ENCODE measurements around the gene LPCAT1. TPM values are rescaled to one million over a fixed set of nuclear protein-coding genes. Genes with fewer than 3 reads are reported as not detected.

The LPCAT1 gene
- total RNA-seq, 1 donor from 2014 or later: 11.0 TPM

- Histone ChIP-seq H3K36me3 (no peaks in the 10 kb centered on the region), H3K9me3 (replicated peaks) (peaks cover 5% of the 10 kb centered on the region), H3K4me1 (no peaks in the 10 kb centered on the region), H3K27me3 (ENCODE audit: low read depth) (peaks cover 59% of the 10 kb centered on the region), H3K27ac (replicated peaks) (no peak overlapping the region), H3K4me3 (no peak overlapping the region)
- no peak for DNase-seq
- no peak for TF ChIP-seq CTCF (IDR thresholded peaks at IDR 0.05; ENCODE audit: borderline replicate concordance)
- intact Hi-C loops (cut with micrococcal nuclease): no loop called here
Observed at GRCh38 chr5:1436681-1437080, 87.1 kb downstream of the LPCAT1 start.

- intact Hi-C loops (cut with micrococcal nuclease): no loop called here
- Histone ChIP-seq H3K9me3 (replicated peaks) (peaks cover 5% of the 10 kb centered on the region), H3K4me1 (no peaks in the 10 kb centered on the region), H3K27me3 (ENCODE audit: low read depth) (peaks cover 52% of the 10 kb centered on the region), H3K36me3 (no peaks in the 10 kb centered on the region), H3K4me3 (no peak overlapping the region), H3K27ac (replicated peaks) (no peak overlapping the region)
- no peak for DNase-seq
- TF ChIP-seq CTCF (IDR thresholded peaks at IDR 0.05; ENCODE audit: borderline replicate concordance): no peak
Observed at GRCh38 chr5:1436036-1436435, 87.7 kb downstream of the LPCAT1 start.

- Histone ChIP-seq H3K27me3 (ENCODE audit: low read depth) (peaks cover 46% of the 10 kb centered on the region), H3K4me3 (no peak overlapping the region), H3K36me3 (no peaks in the 10 kb centered on the region), H3K27ac (replicated peaks) (no peak overlapping the region), H3K4me1 (no peaks in the 10 kb centered on the region), H3K9me3 (replicated peaks) (peaks cover 3% of the 10 kb centered on the region)
- DNase-seq: no peak
- intact Hi-C loops (cut with micrococcal nuclease): no loop called here
- no peak for TF ChIP-seq CTCF (IDR thresholded peaks at IDR 0.05; ENCODE audit: borderline replicate concordance)
Observed at GRCh38 chr5:1435369-1435768, 88.4 kb downstream of the LPCAT1 start.

- no peak for DNase-seq
- intact Hi-C loops (cut with micrococcal nuclease): no loop called here
Observed at GRCh38 chr5:1432296-1432695, 91.5 kb downstream of the LPCAT1 start.

GRCh38 chr5:1431896-1432295 lies 91.9 kb downstream of the LPCAT1 start:
- no peaks in the 10 kb centered on the region for H3K36me3 ChIP-seq
- no peak overlapping the region for H3K27ac ChIP-seq (replicated peaks)
- no peak for TF ChIP-seq CTCF (IDR thresholded peaks at IDR 0.05; ENCODE audit: borderline replicate concordance)
- no peak overlapping the region for H3K4me3 ChIP-seq
- DNase-seq: no peak
- intact Hi-C loops (cut with micrococcal nuclease): no loop called here
- no peaks in the 10 kb centered on the region for H3K4me1 ChIP-seq
- H3K27me3 ChIP-seq (ENCODE audit: low read depth): peaks cover 13% of the 10 kb centered on the region
- peaks cover 36% of the 10 kb centered on the region for H3K9me3 ChIP-seq (replicated peaks)

More at GRCh38 chr5:1432296-1432695, 91.5 kb downstream of the LPCAT1 start:
- Histone ChIP-seq H3K27me3 (ENCODE audit: low read depth) (peaks cover 17% of the 10 kb centered on the region), H3K4me3 (no peak overlapping the region), H3K27ac (replicated peaks) (no peak overlapping the region), H3K4me1 (no peaks in the 10 kb centered on the region), H3K9me3 (replicated peaks) (peaks cover 32% of the 10 kb centered on the region), H3K36me3 (no peaks in the 10 kb centered on the region)
- no peak for TF ChIP-seq CTCF (IDR thresholded peaks at IDR 0.05; ENCODE audit: borderline replicate concordance)
